Measurements from ENCODE around the gene FILIP1.

- TF ChIP-seq, protein P1, sequence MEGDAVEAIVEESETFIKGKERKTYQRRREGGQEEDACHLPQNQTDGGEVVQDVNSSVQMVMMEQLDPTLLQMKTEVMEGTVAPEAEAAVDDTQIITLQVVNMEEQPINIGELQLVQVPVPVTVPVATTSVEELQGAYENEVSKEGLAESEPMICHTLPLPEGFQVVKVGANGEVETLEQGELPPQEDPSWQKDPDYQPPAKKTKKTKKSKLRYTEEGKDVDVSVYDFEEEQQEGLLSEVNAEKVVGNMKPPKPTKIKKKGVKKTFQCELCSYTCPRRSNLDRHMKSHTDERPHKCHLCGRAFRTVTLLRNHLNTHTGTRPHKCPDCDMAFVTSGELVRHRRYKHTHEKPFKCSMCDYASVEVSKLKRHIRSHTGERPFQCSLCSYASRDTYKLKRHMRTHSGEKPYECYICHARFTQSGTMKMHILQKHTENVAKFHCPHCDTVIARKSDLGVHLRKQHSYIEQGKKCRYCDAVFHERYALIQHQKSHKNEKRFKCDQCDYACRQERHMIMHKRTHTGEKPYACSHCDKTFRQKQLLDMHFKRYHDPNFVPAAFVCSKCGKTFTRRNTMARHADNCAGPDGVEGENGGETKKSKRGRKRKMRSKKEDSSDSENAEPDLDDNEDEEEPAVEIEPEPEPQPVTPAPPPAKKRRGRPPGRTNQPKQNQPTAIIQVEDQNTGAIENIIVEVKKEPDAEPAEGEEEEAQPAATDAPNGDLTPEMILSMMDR (IDR thresholded peaks at IDR 0.05) = no peak
- no peak for TF ChIP-seq POLR2A (IDR thresholded peaks at IDR 0.05)
These were observed 32.9 kb downstream of the FILIP1 start for GRCh38 chr6:75460681-75461080.
